HepG2 (cell line): ENCODE measurements around the gene RTEL1. TPM values are rescaled to one million over a fixed set of nuclear protein-coding genes. Genes with fewer than 3 reads are reported as not detected.

Experiments used
- GPN1 ChIP-seq: sonication (generic); formaldehyde crosslinking; IDR thresholded peaks from 2 replicates; pipeline ENCODE4 v1.5.1; 2020; ENCODE audit warnings: missing genetic modification reagents, borderline replicate concordance
- GTF3A ChIP-seq: sonication (generic); formaldehyde crosslinking; conservative IDR thresholded peaks from 2 replicates; pipeline ENCODE4 v1.4.0; 2020; ENCODE audit warnings: mild to moderate bottlenecking, missing genetic modification reagents
- KLF9 ChIP-seq: IDR thresholded peaks from 2 replicates; pipeline ENCODE4 v1.6.1; 2016; ENCODE audit warnings: low read depth
- MTA1 ChIP-seq: sonication (generic); formaldehyde crosslinking; IDR thresholded peaks from 2 replicates; pipeline ENCODE4 v1.4.0; 2020; ENCODE audit warnings: missing genetic modification reagents, mild to moderate bottlenecking, borderline replicate concordance
- PITX1 ChIP-seq: sonication (generic); formaldehyde crosslinking; IDR thresholded peaks from 2 replicates; pipeline ENCODE4 v1.5.1; 2020; ENCODE audit warnings: mild to moderate bottlenecking, missing genetic modification reagents
- RBFOX2 ChIP-seq: fragments of 200-400 bp; formaldehyde crosslinking; IDR thresholded peaks from 2 replicates; pipeline ENCODE4 v1.6.1; 2017; ENCODE audit warnings: low read depth, mild to moderate bottlenecking, low read length
- SIN3A ChIP-seq: IDR thresholded peaks from 2 replicates; pipeline ENCODE4 v1.6.1; 2011; ENCODE audit warnings: low read depth, mild to moderate bottlenecking, control low read depth, low read length, borderline replicate concordance
- ZFP37 ChIP-seq: sonication (generic); formaldehyde crosslinking; IDR thresholded peaks from 2 replicates; pipeline ENCODE4 v1.4.0; 2020; ENCODE audit warnings: missing genetic modification reagents, borderline replicate concordance
- ZNF547 ChIP-seq: sonication (generic); formaldehyde crosslinking; IDR thresholded peaks from 2 replicates; pipeline ENCODE4 v1.5.1; 2020; ENCODE audit warnings: mild to moderate bottlenecking, missing genetic modification reagents
- ZNF557 ChIP-seq: sonication (generic); formaldehyde crosslinking; IDR thresholded peaks from 2 replicates; pipeline ENCODE4 v1.4.0; 2020; ENCODE audit warnings: missing genetic modification reagents
- ZSCAN12 ChIP-seq: sonication (generic); formaldehyde crosslinking; IDR thresholded peaks from 2 replicates; pipeline ENCODE4 v1.9.0; 2021; ENCODE audit warnings: mild to moderate bottlenecking, missing genetic modification reagents
- polyA plus RNA-seq, 8 experiments: library from polyadenylated mRNA; depleted of rRNA in 3 of 8; stranded (reverse) in 7 of 8; unstranded in 1 of 8; fragments of >200 nt; fragmentation: Illumina TruSeq in 4 of 8; extraction: Trizol in 4 of 8; gene quantifications; 2 replicates each; pipeline versions ENCODE4 v1.2.1 to v1.2.3, GENCODE V29; 2011 to 2016; ENCODE audit warnings: low read depth in 4 of 8, missing spikeins in 1 of 8, mixed read lengths in 1 of 8; ENCODE audit not compliant: insufficient read depth in 1 of 8
- total RNA-seq, 5 experiments: library from RNA; depleted of rRNA; stranded (reverse); fragments of >200 nt; fragmentation: Illumina TruSeq; extraction: Trizol; gene quantifications; 2 replicates each; pipeline ENCODE4 v1.2.3, GENCODE V29; 2016; ENCODE audit warnings: low read depth in 1 of 5
- TF ChIP-seq, protein P1 (sequence below): sonication (generic); formaldehyde crosslinking; IDR thresholded peaks from 2 replicates; pipeline ENCODE4 v1.5.0; 2020; ENCODE audit warnings: missing genetic modification reagents

RTEL1 gene
- total and polyA plus RNA-seq, 2 of the 13 experiments (the other 11 are each of a cell fraction or from before 2014, with no cell fraction given): 21.8 to 36.4 TPM

DNA sequence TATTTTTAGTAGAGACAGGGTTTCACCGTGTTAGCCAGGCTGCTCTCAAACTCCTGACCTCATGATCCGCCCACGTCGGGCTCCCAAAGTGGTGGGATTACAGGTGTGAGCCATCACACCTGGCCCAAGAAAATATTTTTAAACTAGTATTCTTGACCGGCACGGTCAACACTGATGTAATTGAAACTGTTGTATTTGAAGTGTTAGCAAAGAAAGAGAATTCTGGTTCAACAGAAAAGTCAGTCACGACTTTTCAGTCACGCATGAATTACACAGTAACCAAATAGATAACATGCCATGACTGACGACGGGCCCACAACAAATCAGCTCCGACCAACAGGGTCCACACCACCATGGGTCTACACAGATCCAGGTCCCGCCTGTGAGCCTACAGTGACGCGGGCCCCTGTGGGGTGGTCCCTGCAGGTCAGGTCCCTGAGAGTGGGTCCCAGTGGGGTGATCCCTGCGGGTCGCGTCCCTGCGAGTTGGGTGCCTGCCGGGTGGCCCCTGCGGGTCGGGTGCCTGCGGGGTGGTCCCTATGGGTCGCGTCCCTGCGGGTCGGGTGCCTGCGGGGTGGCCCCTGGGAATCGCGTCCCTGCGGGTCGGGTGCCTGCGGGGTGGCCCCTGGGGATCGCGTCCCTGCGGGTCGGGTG, 32.2 kb upstream of the RTEL1 start (continued):
- TF ChIP-seq SIN3A: peak; percentile 55; the same call in 1 of the 2 replicates
- 0 out of 2 replicates have a peak, but pooled peaks have one; percentile 44 for TF ChIP-seq ZNF547
- no peak for TF ChIP-seq KLF9 (CRISPR knock-in tag)
- 0 out of 2 replicates have a peak, but pooled peaks have one; percentile 38 for TF ChIP-seq ZFP37 (CRISPR knock-in tag)
- no peak for TF ChIP-seq GPN1 (CRISPR knock-in tag)
- peak; percentile 85 for TF ChIP-seq RBFOX2
- 0 out of 2 replicates have a peak, but pooled peaks have one; percentile 37 for TF ChIP-seq ZSCAN12 (CRISPR knock-in tag)
- TF ChIP-seq GTF3A (CRISPR knock-in tag): no peak
- TF ChIP-seq, protein P1, sequence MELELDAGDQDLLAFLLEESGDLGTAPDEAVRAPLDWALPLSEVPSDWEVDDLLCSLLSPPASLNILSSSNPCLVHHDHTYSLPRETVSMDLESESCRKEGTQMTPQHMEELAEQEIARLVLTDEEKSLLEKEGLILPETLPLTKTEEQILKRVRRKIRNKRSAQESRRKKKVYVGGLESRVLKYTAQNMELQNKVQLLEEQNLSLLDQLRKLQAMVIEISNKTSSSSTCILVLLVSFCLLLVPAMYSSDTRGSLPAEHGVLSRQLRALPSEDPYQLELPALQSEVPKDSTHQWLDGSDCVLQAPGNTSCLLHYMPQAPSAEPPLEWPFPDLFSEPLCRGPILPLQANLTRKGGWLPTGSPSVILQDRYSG (CRISPR knock-in tag): no peak
- TF ChIP-seq MTA1 (CRISPR knock-in tag): no peak
- TF ChIP-seq ZNF557 (CRISPR knock-in tag): 0 out of 2 replicates have a peak, but pooled peaks have one; percentile 25
- no peak; the same call in 1 of the 2 replicates for TF ChIP-seq PITX1
